ENCODE measurements around the gene PLBD2. TPM values are rescaled to one million over a fixed set of nuclear protein-coding genes. Genes with fewer than 3 reads are reported as not detected.

The PLBD2 gene
- total and polyA plus RNA-seq, 2 donors (not counting 1 experiment from before 2014, with no cell fraction given), result 11.9 to 35.5 TPM

- Histone ChIP-seq H3K9me3 (ENCODE audit: control insufficient read depth, insufficient read depth, low read depth, low read length) (no peaks in the 10 kb centered on the region), H3K4me3 (replicated peaks in 1 of 4; ENCODE audit: control extremely low read depth in 1 of 4, insufficient read depth in 1 of 4, low read depth in 3 of 4, low read length in 4 of 4) (peak overlapping the region; percentile 72 to 93 (median 85)), H2AFZ (ENCODE audit: low read length) (peak overlapping the region; percentile 71), H3K27ac (ENCODE audit: insufficient read depth, low read length) (peak overlapping the region; percentile 57), H3K4me1 (ENCODE audit: control insufficient read depth, extremely low read depth, insufficient read depth, low read length) (peaks cover 4% of the 10 kb centered on the region), H3K4me2 (ENCODE audit: extremely low read depth, insufficient read depth, low read length) (peak overlapping the region; percentile 94), H3K27me3 (ENCODE audit: control insufficient read depth, insufficient read depth, low read length) (no peaks in the 10 kb centered on the region), H3K36me3 (ENCODE audit: control insufficient read depth, insufficient read depth, low read length) (peaks cover 2% of the 10 kb centered on the region), H3K9ac (ENCODE audit: insufficient read depth, low read length) (peak overlapping the region; percentile 77), H3K79me2 (ENCODE audit: control insufficient read depth, insufficient read depth, low read length) (peaks cover 10% of the 10 kb centered on the region), H4K20me1 (ENCODE audit: control insufficient read depth, extremely low read depth, insufficient read depth, low read length) (no peaks in the 10 kb centered on the region)
- DNase-seq (ENCODE audit: low read depth in 2 of 2), result peak; percentile 19 to 30
- TF ChIP-seq CTCF (conservative IDR thresholded peaks at IDR 0.05 in 1 of 2, IDR thresholded peaks at IDR 0.05 in 1 of 2; ENCODE audit: low read depth in 1 of 2, low read length in 2 of 2) (no peak), EZH2 (IDR thresholded peaks at IDR 0.05; ENCODE audit: low read length, missing control alignments) (no peak)
Measured at GRCh38 chr12:113359133-113359938, 949 bp downstream of the PLBD2 start.

GRCh38 chr12:113359939-113360748 is 1.8 kb downstream of the PLBD2 start:
- no peak overlapping the region for H3K27ac ChIP-seq (ENCODE audit: insufficient read depth, low read length)
- DNase-seq (ENCODE audit: low read depth in 2 of 2), result peak in 1 of 2 donors; percentile 22
- H4K20me1 ChIP-seq (ENCODE audit: control insufficient read depth, extremely low read depth, insufficient read depth, low read length), result no peaks in the 10 kb centered on the region
- H3K4me3 ChIP-seq (replicated peaks in 1 of 4; ENCODE audit: control extremely low read depth in 1 of 4, insufficient read depth in 1 of 4, low read depth in 3 of 4, low read length in 4 of 4), result peak overlapping the region; percentile 72 to 93 (median 85)
- H2AFZ ChIP-seq (ENCODE audit: low read length), result no peak overlapping the region
- no peak overlapping the region for H3K9ac ChIP-seq (ENCODE audit: insufficient read depth, low read length)
- peaks cover 10% of the 10 kb centered on the region for H3K79me2 ChIP-seq (ENCODE audit: control insufficient read depth, insufficient read depth, low read length)
- H3K36me3 ChIP-seq (ENCODE audit: control insufficient read depth, insufficient read depth, low read length), result peaks cover 2% of the 10 kb centered on the region
- peak overlapping the region; percentile 94 for H3K4me2 ChIP-seq (ENCODE audit: extremely low read depth, insufficient read depth, low read length)
- H3K9me3 ChIP-seq (ENCODE audit: control insufficient read depth, insufficient read depth, low read depth, low read length), result no peaks in the 10 kb centered on the region
- no peaks in the 10 kb centered on the region for H3K27me3 ChIP-seq (ENCODE audit: control insufficient read depth, insufficient read depth, low read length)
- H3K4me1 ChIP-seq (ENCODE audit: control insufficient read depth, extremely low read depth, insufficient read depth, low read length), result peaks cover 4% of the 10 kb centered on the region
- TF ChIP-seq EZH2 (IDR thresholded peaks at IDR 0.05; ENCODE audit: low read length, missing control alignments) (no peak), CTCF (conservative IDR thresholded peaks at IDR 0.05 in 1 of 2, IDR thresholded peaks at IDR 0.05 in 1 of 2; ENCODE audit: low read depth in 1 of 2, low read length in 2 of 2) (peak; percentile 16 to 26)
